HepG2 (cell line): ENCODE results near the gene GSTM1. TPM values are rescaled to one million over a fixed set of nuclear protein-coding genes. Genes with fewer than 3 reads are reported as not detected.

Source experiments
- BHLHE40 ChIP-seq: IDR thresholded peaks from 2 replicates; pipeline ENCODE4 v1.6.1; 2011; ENCODE audit warnings: low read length, improper control_type of control experiment
- CEBPG ChIP-seq: IDR thresholded peaks from 2 replicates; pipeline ENCODE4 v1.6.1; 2016
- DMAP1 ChIP-seq: IDR thresholded peaks from 2 replicates; pipeline ENCODE4 v1.6.1; 2016
- ERF ChIP-seq: IDR thresholded peaks from 2 replicates; pipeline ENCODE4 v1.6.1; 2018; ENCODE audit warnings: missing biosample characterization, missing genetic modification reagents
- HINFP ChIP-seq: sonication (generic); formaldehyde crosslinking; IDR thresholded peaks from 2 replicates; pipeline ENCODE4 v1.4.0; 2020; ENCODE audit warnings: low read depth, mild to moderate bottlenecking, missing genetic modification reagents
- IRF1 ChIP-seq: sonication (generic); formaldehyde crosslinking; IDR thresholded peaks from 2 replicates; pipeline ENCODE4 v1.4.0; 2020; ENCODE audit warnings: low read depth, mild to moderate bottlenecking, missing genetic modification reagents
- NFATC3 ChIP-seq: sonication (generic); formaldehyde crosslinking; IDR thresholded peaks from 2 replicates; pipeline ENCODE4 v1.5.1; 2020; ENCODE audit warnings: mild to moderate bottlenecking, missing genetic modification reagents
- SNAPC5 ChIP-seq: sonication (generic); formaldehyde crosslinking; IDR thresholded peaks from 2 replicates; pipeline ENCODE4 v1.8.1; 2023; ENCODE audit warnings: mild to moderate bottlenecking, missing genetic modification reagents, borderline replicate concordance
- TBP ChIP-seq: sonication (generic); formaldehyde crosslinking; IDR thresholded peaks from 2 replicates; pipeline ENCODE4 v1.5.0; 2020; ENCODE audit warnings: missing genetic modification reagents
- ZBTB43 ChIP-seq: sonication (generic); formaldehyde crosslinking; conservative IDR thresholded peaks from 2 replicates; pipeline ENCODE4 v1.4.0; 2020; ENCODE audit warnings: missing genetic modification reagents
- ZC3H4 ChIP-seq: sonication (generic); formaldehyde crosslinking; IDR thresholded peaks from 2 replicates; pipeline ENCODE4 v1.4.0; 2020; ENCODE audit warnings: missing genetic modification reagents, borderline replicate concordance
- ZFP37 ChIP-seq: sonication (generic); formaldehyde crosslinking; IDR thresholded peaks from 2 replicates; pipeline ENCODE4 v1.4.0; 2020; ENCODE audit warnings: missing genetic modification reagents, borderline replicate concordance
- ZFP90 ChIP-seq: sonication (generic); formaldehyde crosslinking; IDR thresholded peaks from 2 replicates; pipeline ENCODE4 v1.8.0; 2022; ENCODE audit warnings: missing genetic modification reagents, mild to moderate bottlenecking, inconsistent platforms, borderline replicate concordance
- ZIK1 ChIP-seq: sonication (generic); formaldehyde crosslinking; IDR thresholded peaks from 2 replicates; pipeline ENCODE4 v1.5.0; 2020; ENCODE audit warnings: mild to moderate bottlenecking, low read depth, missing genetic modification reagents, borderline replicate concordance
- ZNF263 ChIP-seq: sonication (generic); formaldehyde crosslinking; IDR thresholded peaks from 2 replicates; pipeline ENCODE4 v1.4.0; 2020; ENCODE audit warnings: missing genetic modification reagents
- ZNF264 ChIP-seq: sonication (generic); formaldehyde crosslinking; IDR thresholded peaks from 2 replicates; pipeline ENCODE4 v1.4.0; 2020; ENCODE audit warnings: missing genetic modification reagents
- ZNF280B ChIP-seq: sonication (generic); formaldehyde crosslinking; IDR thresholded peaks from 2 replicates; pipeline ENCODE4 v1.5.0; 2020; ENCODE audit warnings: missing genetic modification reagents, mild to moderate bottlenecking, borderline replicate concordance
- ZNF460 ChIP-seq: sonication (generic); formaldehyde crosslinking; IDR thresholded peaks from 2 replicates; pipeline ENCODE4 v1.5.1; 2020; ENCODE audit warnings: missing genetic modification reagents, mild to moderate bottlenecking, borderline replicate concordance
- ZNF496 ChIP-seq: sonication (generic); formaldehyde crosslinking; IDR thresholded peaks from 2 replicates; pipeline ENCODE4 v1.8.1; 2023; ENCODE audit warnings: mild to moderate bottlenecking, moderate library complexity, missing genetic modification reagents; ENCODE audit not compliant: insufficient replicate concordance
- ZNF572 ChIP-seq: sonication (generic); formaldehyde crosslinking; IDR thresholded peaks from 2 replicates; pipeline ENCODE4 v1.5.1; 2020; ENCODE audit warnings: mild to moderate bottlenecking, missing genetic modification reagents
- ZNF761 ChIP-seq: sonication (generic); formaldehyde crosslinking; conservative IDR thresholded peaks from 2 replicates; pipeline ENCODE4 v1.4.0; 2020; ENCODE audit warnings: mild to moderate bottlenecking, missing genetic modification reagents
- ZNF816 ChIP-seq: sonication (generic); formaldehyde crosslinking; IDR thresholded peaks from 2 replicates; pipeline ENCODE4 v1.8.0; 2022; ENCODE audit warnings: missing genetic modification reagents, mild to moderate bottlenecking, borderline replicate concordance
- polyA plus RNA-seq, 8 experiments: library from polyadenylated mRNA; depleted of rRNA in 3 of 8; stranded (reverse) in 7 of 8; unstranded in 1 of 8; fragments of >200 nt; fragmentation: Illumina TruSeq in 4 of 8; extraction: Trizol in 4 of 8; gene quantifications; 2 replicates each; pipeline versions ENCODE4 v1.2.1 to v1.2.3, GENCODE V29; 2011 to 2016; ENCODE audit warnings: low read depth in 4 of 8, missing spikeins in 1 of 8, mixed read lengths in 1 of 8; ENCODE audit not compliant: insufficient read depth in 1 of 8
- total RNA-seq, 5 experiments: library from RNA; depleted of rRNA; stranded (reverse); fragments of >200 nt; fragmentation: Illumina TruSeq; extraction: Trizol; gene quantifications; 2 replicates each; pipeline ENCODE4 v1.2.3, GENCODE V29; 2016; ENCODE audit warnings: low read depth in 1 of 5

The GSTM1 gene
- total and polyA plus RNA-seq, 2 of the 13 experiments (the other 11 are each of a cell fraction or from before 2014, with no cell fraction given) = 0.42 TPM; not detected in 1

GRCh38 chr1:109739738-109740614 is 52.4 kb downstream of the GSTM1 start (continued):
- TF ChIP-seq ZNF496 (CRISPR knock-in tag) (no peak), ERF (CRISPR knock-in tag) (peak; percentile 37; the same call in 1 of the 2 replicates), SNAPC5 (CRISPR knock-in tag) (no peak; the same call in 1 of the 2 replicates), ZIK1 (CRISPR knock-in tag) (peak; percentile 82), TBP (CRISPR knock-in tag) (no peak), ZFP90 (CRISPR knock-in tag) (no peak), ZBTB43 (CRISPR knock-in tag) (no peak; the same call in 1 of the 2 replicates), NFATC3 (CRISPR knock-in tag) (0 out of 2 replicates have a peak, but pooled peaks have one; percentile 27), ZC3H4 (CRISPR knock-in tag) (no peak), ZNF816 (CRISPR knock-in tag) (peak; percentile 30; the same call in 1 of the 2 replicates), ZNF263 (CRISPR knock-in tag) (no peak), HINFP (CRISPR knock-in tag) (peak; percentile 62), IRF1 (CRISPR knock-in tag) (no peak), CEBPG (CRISPR knock-in tag) (no peak), ZNF264 (CRISPR knock-in tag) (no peak; the same call in 1 of the 2 replicates), ZNF761 (no peak), ZFP37 (CRISPR knock-in tag) (no peak), DMAP1 (CRISPR knock-in tag) (no peak), ZNF460 (CRISPR knock-in tag) (no peak), BHLHE40 (no peak), ZNF280B (CRISPR knock-in tag) (peak; percentile 35; the same call in 1 of the 2 replicates), ZNF572 (CRISPR knock-in tag) (no peak)
